NCI-H128 (cell line): ENCODE data around the gene FIP1L1.

Experiments
- DNase-seq: peaks from one replicate; lab custom pipeline; 2025; ENCODE audit not compliant: unreplicated experiment; lab: John Stamatoyannopoulos, UW

Gene FIP1L1

GRCh38 chr4:53498706-53499105 lies 121.3 kb downstream of the FIP1L1 start:
- no peak for DNase-seq

- DNase-seq = no peak
These were observed 122.3 kb downstream of the FIP1L1 start for GRCh38 chr4:53499791-53500190.

DNA sequence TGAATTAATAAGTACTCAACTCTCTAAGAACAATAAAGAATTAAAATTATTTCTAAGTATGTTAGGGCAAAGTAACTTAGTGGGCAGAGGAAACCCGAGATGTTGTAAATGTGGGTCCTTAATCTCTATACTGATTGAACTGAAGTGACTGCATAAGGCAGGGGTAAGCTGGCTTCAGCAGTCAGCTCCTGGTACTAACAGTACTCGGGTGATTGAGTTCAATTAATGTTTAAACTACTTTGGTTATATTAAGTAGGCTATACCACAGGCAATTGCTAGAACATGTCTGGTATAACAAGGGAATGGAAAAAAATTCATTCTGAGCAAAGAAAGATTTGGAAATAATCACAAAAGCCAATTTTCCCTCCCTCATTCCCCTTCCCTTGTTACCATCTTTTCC lies 123.1 kb downstream of the FIP1L1 start:
- DNase-seq = no peak

GRCh38 chr4:53501561-53501960 lies 124.1 kb downstream of the FIP1L1 start:
- no peak for DNase-seq

DNA sequence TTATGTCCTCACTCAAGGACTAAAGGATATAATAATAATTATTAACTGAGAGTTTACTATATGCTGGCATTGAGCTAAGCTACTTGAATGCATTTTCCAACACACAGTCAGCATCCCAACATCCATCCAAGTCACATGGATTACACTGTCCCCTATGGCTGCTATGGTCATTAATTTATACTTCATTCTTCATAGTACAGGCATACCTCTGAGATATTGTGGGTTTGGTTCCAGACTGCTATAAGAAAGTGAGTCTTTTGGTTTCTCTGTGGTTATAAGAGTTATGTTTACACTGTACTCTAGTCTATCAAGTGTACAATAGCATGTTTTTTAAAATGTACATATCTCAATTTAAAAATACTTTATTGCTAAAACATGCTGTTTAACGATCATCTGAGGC lies 124.7 kb downstream of the FIP1L1 start:
- no peak for DNase-seq

GRCh38 chr4:53505947-53506346 lies 128.5 kb downstream of the FIP1L1 start:
- DNase-seq = no peak

- DNase-seq = no peak
These were observed 129.6 kb downstream of the FIP1L1 start for GRCh38 chr4:53507058-53507457.

GRCh38 chr4:53507671-53508286 lies 130.3 kb downstream of the FIP1L1 start:
- no peak for DNase-seq

DNA sequence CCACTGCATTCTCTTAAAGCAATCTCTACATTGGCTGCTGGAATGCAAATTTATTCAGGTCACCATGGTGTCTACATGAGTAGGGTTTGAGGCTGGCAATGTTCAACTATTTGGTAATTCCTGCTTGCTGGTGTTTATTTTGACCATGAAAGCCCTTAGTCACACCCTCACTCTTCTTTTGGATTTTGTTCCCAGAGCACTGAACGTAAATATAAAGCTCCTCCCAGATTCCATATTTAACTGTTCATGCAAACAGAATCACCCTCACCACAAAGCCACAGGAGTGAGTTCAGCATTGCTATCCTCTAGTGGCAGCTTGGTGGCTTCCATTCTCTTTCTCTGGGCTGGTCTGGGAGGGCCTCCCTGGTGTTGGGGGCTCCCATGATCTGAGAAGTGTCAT lies 131.0 kb downstream of the FIP1L1 start:
- no peak for DNase-seq

DNA sequence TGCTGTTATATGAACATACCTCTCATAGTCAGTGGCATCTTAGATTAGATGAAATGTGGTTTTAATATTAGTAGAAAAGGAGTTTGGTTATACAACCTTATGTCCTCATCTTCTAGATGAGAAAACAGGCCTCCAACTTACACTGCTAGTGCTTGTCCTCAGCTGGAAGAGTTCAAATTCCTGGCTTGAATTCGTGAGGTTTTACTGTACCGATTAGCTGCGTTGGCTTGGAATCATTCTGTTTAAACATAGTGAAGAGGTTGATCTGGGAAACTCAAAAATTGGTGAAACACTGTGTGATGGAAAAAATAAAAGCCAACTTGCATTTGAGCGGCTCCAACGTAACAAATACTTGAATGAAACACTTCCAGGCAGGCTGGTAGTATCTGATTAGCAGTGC lies 132.9 kb downstream of the FIP1L1 start:
- no peak for DNase-seq
